GM23338 (cell line): ENCODE results near the gene F7. TPM values are rescaled to one million over a fixed set of nuclear protein-coding genes. Genes with fewer than 3 reads are reported as not detected.

Experiments used
- CTCF ChIP-seq, 2 experiments: fragments of 200-600 bp in 1 of 2; sonication (generic) in 1 of 2; conservative IDR thresholded peaks; 2 replicates each; pipeline versions ENCODE4 v1.5.1 to v1.6.1; 2016 to 2017; ENCODE audit warnings: antibody characterized with exemption in 2 of 2, low read depth in 2 of 2, mild to moderate bottlenecking in 2 of 2, moderate library complexity in 1 of 2
- ETS1 ChIP-seq: IDR thresholded peaks from 2 replicates; pipeline ENCODE4 v1.6.1; 2016; ENCODE audit warnings: antibody characterized with exemption
- JUNB ChIP-seq: IDR thresholded peaks from one replicate; pipeline ENCODE4 v1.6.1; 2016; ENCODE audit warnings: antibody characterized with exemption; ENCODE audit not compliant: unreplicated experiment
- NANOG ChIP-seq: IDR thresholded peaks from 2 replicates; pipeline ENCODE4 v1.6.1; 2016; ENCODE audit warnings: antibody characterized with exemption, borderline replicate concordance
- ZNF114 ChIP-seq: fragments of 250-450 bp; sonication (Bioruptor Pico); IDR thresholded peaks from 2 replicates; pipeline ENCODE4 v1.5.0; 2020; ENCODE audit warnings: mild to moderate bottlenecking, moderate library complexity
- ZNF331 ChIP-seq: fragments of 250-450 bp; sonication (Bioruptor Pico); IDR thresholded peaks from 2 replicates; pipeline ENCODE4 v1.5.0; 2020; ENCODE audit warnings: low read depth, mild to moderate bottlenecking, moderate library complexity
- ZNF462 ChIP-seq: fragments of 250-450 bp; sonication (Bioruptor Pico); IDR thresholded peaks from 2 replicates; pipeline ENCODE4 v1.5.0; 2020; ENCODE audit warnings: mild to moderate bottlenecking, moderate library complexity
- polyA plus RNA-seq: library from polyadenylated mRNA; unstranded; fragments of >200 nt; fragmentation: Nextera tagmentation; extraction: Ambion mirVana; gene quantifications from 2 replicates; pipeline ENCODE4 v1.2.1, GENCODE V29; 2016
- total RNA-seq: library from RNA; depleted of rRNA; stranded (reverse); fragments of >200 nt; shearing (Covaris generic); gene quantifications from 2 replicates; pipeline ENCODE4 v1.2.3, GENCODE V29; 2014

The F7 gene
- total and polyA plus RNA-seq, 2 experiments from 2014 or later, result 0.16 to 0.24 TPM

GRCh38 chr13:113091211-113091771 lies 14.3 kb upstream of the F7 start (continued):
- TF ChIP-seq ZNF462 (CRISPR knock-in tag) (no peak), ZNF114 (CRISPR knock-in tag) (no peak), NANOG (no peak), ZNF331 (CRISPR knock-in tag) (no peak), JUNB (no peak), ETS1 (no peak), CTCF (conservative IDR thresholded peaks at IDR 0.05; ENCODE audit: low read depth in 2 of 2) (no peak)
